GM12801 (cell line): ENCODE data around the gene CDK15.

Experiments used
- TF ChIP-seq, protein P1 (sequence below): IDR thresholded peaks from one replicate; pipeline ENCODE4 v1.5.1; 2011; ENCODE audit warnings: control low read depth; ENCODE audit not compliant: insufficient read length; ENCODE audit errors: extremely low read depth

CDK15 gene

DNA sequence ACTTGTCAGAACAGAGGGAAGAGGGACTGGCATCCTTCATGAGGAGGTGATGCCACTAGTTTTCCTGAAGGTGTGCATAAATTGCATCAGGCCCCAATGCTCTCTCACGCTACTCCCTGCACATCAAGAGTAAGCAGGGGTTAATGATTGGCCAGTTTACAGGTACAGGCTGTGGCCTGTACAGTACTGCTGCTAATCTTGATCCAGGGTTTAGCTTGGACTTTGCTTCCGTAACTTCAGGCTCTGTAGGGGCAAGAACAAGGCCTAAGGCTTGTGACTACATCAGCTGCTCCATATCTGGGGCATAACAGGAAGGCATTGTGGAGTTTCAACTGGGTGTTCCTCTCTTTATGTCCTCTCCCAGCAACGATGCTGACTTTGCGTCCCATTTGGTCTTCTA, 130.5 kb downstream of the CDK15 start:
- TF ChIP-seq, protein P1, sequence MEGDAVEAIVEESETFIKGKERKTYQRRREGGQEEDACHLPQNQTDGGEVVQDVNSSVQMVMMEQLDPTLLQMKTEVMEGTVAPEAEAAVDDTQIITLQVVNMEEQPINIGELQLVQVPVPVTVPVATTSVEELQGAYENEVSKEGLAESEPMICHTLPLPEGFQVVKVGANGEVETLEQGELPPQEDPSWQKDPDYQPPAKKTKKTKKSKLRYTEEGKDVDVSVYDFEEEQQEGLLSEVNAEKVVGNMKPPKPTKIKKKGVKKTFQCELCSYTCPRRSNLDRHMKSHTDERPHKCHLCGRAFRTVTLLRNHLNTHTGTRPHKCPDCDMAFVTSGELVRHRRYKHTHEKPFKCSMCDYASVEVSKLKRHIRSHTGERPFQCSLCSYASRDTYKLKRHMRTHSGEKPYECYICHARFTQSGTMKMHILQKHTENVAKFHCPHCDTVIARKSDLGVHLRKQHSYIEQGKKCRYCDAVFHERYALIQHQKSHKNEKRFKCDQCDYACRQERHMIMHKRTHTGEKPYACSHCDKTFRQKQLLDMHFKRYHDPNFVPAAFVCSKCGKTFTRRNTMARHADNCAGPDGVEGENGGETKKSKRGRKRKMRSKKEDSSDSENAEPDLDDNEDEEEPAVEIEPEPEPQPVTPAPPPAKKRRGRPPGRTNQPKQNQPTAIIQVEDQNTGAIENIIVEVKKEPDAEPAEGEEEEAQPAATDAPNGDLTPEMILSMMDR, result no peak

DNA sequence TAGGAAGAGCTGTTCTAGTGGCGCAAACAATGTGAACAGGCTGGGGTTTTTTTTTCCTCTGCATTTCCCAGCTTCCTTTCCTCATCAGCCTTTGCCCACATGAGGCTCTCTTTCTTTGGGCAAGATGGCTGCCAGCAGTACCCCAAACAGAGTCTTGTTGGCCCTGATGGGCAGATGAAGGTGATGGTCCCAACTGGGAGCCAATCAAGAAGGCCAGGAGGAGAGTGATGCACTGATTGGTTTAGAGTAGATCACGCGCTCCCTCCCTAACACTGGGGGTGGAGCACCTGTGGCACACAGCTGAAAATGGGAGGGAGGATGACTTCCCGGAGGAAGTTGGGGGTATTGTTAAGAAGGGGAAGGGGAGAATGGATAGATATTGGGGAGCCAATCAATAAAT, 131.0 kb downstream of the CDK15 start:
- TF ChIP-seq, protein P1, result no peak

DNA sequence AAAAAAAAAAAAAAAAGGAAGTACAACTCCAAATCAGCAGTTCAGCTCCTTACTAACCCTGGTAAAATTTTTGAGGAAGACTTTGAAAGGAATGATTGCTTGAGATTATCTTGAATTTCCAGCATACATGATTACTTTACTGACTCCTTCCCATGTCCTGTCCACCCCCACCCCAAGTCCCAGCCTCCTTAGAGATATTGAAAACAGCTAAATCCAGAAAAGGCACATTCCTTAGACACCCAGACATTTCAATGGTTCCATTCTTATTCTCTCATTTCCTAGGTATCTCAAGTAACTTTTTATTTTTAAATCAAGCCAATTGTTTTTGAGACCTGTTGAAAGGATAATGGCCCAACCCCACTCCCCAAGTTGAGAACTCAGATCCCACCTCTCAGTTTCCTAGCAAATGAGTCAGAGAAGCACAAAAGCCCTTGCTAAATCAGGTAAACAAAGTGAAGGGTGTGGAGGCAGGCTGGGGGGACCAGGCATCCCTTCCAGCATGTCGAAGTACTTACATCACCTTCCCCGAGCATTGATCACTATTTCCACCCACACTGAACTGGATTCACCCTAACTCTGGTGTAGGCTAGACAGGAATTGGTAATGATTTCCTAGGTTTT, 131.9 kb downstream of the CDK15 start:
- TF ChIP-seq, protein P1, result no peak

DNA sequence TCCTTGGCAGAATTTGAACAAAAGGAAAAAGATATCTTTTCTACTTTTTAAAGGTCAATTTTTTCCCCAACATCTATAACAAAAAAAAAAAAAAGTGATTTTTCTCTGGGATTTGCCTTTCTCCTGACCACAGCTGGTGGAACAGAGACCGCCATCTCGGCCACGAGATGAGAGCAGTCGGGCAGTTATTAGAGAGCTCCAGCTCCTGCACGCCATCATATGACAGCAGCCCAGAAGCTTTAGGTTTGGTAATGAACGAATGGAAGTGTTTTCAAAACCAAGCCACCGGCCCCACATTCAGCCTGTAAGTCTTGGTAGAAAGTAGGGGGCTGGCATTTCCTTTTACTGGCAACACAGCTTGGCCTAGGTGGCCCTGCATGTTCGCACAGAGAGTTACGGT, 132.4 kb downstream of the CDK15 start:
- TF ChIP-seq, protein P1, result no peak

DNA sequence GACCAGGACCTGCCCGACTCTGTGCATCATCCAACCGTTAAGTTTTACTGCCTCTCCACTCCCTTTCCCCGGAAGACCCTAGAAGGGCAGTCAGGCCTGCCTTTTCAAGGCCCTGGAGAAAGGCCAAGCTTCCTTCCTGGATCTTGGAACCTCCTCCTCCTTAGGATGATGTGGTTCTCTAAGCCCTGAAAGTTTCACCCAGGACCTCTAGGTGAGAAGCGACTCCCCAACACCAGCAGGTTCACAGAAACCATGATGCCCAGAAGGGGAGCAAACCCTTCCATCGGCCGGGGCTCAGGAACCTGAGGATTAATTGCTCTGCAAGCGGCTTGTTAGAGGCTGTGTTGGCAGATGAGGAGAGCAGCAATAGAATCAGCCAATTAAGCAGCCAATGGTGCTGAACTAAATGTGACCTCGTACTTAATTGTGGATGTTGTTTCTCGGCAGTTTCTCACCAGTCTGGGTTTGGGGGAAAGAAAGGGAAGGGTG, 133.2 kb downstream of the CDK15 start:
- TF ChIP-seq, protein P1, result no peak

DNA sequence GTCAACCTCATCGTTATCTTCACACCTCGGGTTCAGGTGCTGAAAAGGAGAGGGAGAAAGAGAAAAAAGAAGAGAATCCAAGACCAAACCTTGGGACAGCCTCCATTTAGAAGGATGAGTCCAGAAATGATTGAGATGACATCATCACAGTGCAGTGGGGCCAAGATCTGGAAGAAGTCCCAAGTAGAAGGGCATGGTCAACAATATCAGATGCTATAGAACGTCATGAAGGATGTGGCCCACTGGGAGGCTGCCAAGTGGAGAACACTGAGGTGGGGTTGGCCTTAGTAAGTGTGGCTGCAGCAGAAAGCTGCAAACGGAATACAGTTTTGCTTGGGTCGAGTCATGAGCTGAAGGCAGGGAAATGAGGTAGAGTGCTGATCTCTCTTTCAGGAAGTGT, 136.2 kb downstream of the CDK15 start:
- TF ChIP-seq, protein P1, result no peak
